Ectodermal cell (in vitro differentiated cells): ENCODE results near the gene CDKN2C.
"Not testable (repeated sequence)": the region's sequence is repeated elsewhere in the genome, so short reads cannot be mapped to it uniquely, and the experiment has no call there.

Experiments used
- H3K27ac ChIP-seq: 2 replicates; pipeline ENCODE4 v1.7.0; 2013; ENCODE audit warnings: mild to moderate bottlenecking, low read depth, low read length; ENCODE audit not compliant: insufficient read depth, poor library complexity, severe bottlenecking
- H3K27me3 ChIP-seq: 2 replicates; pipeline ENCODE4 v1.7.0; 2013; ENCODE audit warnings: mild to moderate bottlenecking, low read length; ENCODE audit not compliant: insufficient read depth, control insufficient read depth, poor library complexity, severe bottlenecking
- H3K36me3 ChIP-seq: one replicate; pipeline ENCODE4 v1.7.0; 2013; ENCODE audit warnings: low read length; ENCODE audit not compliant: control insufficient read depth, insufficient read depth
- H3K4me1 ChIP-seq: one replicate; pipeline ENCODE4 v1.7.0; 2013; ENCODE audit warnings: low read length; ENCODE audit not compliant: control insufficient read depth, insufficient read depth
- H3K4me3 ChIP-seq: 2 replicates; pipeline ENCODE4 v1.7.0; 2013; ENCODE audit warnings: low read depth, low read length, control low read depth; ENCODE audit not compliant: insufficient read depth
- H3K9me3 ChIP-seq: 2 replicates; pipeline ENCODE4 v1.7.0; 2013; ENCODE audit warnings: mild to moderate bottlenecking, low read length, moderate library complexity; ENCODE audit not compliant: control insufficient read depth
- WGBS, 2 experiments: methylation state at CpG; one replicate each; pipeline ENCODE4 v1.1.7; 2013; ENCODE audit warnings: missing lambda C conversion rate in 2 of 2; 5-methylcytosine and 5-hydroxymethylcytosine counted together

CDKN2C gene

DNA sequence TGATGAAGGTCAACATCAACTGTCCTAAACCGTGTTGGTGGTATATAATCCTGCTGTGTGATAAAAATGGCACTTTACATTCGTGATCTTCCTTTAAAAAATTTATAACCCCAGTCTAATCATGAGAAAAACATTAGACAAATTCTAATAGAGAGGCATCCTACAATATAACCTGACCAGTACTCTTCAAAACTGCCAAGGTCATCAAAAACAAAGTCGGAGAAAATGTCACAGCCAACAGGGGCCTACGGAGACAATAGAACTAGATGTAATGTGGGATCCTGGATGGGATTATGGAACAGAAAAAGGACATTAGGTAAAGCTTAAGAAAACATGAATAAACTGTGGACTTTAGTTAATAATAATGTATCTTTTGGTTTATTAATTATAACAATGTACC, 25.0 kb downstream of the CDKN2C start:
- Histone ChIP-seq H3K27me3 (no peaks in the 10 kb centered on the region), H3K27ac (no peak overlapping the region), H3K9me3 (no peaks in the 10 kb centered on the region), H3K36me3 (no peaks in the 10 kb centered on the region), H3K4me3 (no peak overlapping the region), H3K4me1 (no peaks in the 10 kb centered on the region)
- 84 to 89% methylated on average over 3 to 4 of the region's 4 CpGs for WGBS, 2 experiments

DNA sequence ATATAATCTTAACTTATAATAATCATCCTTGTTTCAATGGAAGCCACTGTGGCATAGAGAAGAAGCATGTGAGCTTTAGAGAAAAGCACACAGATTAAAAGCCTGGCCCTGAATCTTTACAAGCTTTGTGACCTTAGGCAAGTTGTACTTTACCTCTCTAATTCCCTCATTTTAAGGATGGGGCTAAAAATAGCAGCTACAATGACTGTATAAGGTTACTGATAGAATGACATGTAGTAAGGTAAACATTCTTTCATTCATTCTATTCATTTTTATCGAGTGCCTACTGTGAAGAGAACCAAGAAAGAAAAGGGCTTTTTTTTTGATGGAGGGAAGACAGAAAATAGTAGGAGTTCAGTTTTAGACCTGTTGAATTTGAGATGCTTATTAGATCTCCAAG, 25.6 kb downstream of the CDKN2C start:
- no peaks in the 10 kb centered on the region for H3K9me3 ChIP-seq
- no peak overlapping the region for H3K4me3 ChIP-seq
- H3K36me3 ChIP-seq = no peaks in the 10 kb centered on the region
- H3K4me1 ChIP-seq = no peaks in the 10 kb centered on the region
- no peak overlapping the region for H3K27ac ChIP-seq
- H3K27me3 ChIP-seq = no peaks in the 10 kb centered on the region
- WGBS, 2 experiments = 67% methylated on average over 1 of the region's 1 CpG

GRCh38 chr1:50996083-50996482, 26.0 kb downstream of the CDKN2C start:
- Histone ChIP-seq H3K27ac (no peak overlapping the region), H3K9me3 (no peaks in the 10 kb centered on the region), H3K4me3 (no peak overlapping the region), H3K27me3 (no peaks in the 10 kb centered on the region), H3K4me1 (no peaks in the 10 kb centered on the region), H3K36me3 (no peaks in the 10 kb centered on the region)
- WGBS, 2 experiments = 92 to 97% methylated on average over 3 of the region's 3 CpGs

GRCh38 chr1:50999375-50999774, 29.3 kb downstream of the CDKN2C start:
- H3K27me3 ChIP-seq, H3K4me1 ChIP-seq, H3K9me3 ChIP-seq, H3K27ac ChIP-seq, H3K36me3 ChIP-seq, H3K4me3 ChIP-seq: not testable (repeated sequence)
- 73 to 78% methylated on average over 1 of the region's 1 CpG for WGBS, 2 experiments

GRCh38 chr1:51000160-51000559, 30.1 kb downstream of the CDKN2C start:
- Histone ChIP-seq H3K4me1 (no peaks in the 10 kb centered on the region), H3K27ac (no peak overlapping the region), H3K36me3 (no peaks in the 10 kb centered on the region), H3K9me3 (no peaks in the 10 kb centered on the region), H3K4me3 (no peak overlapping the region), H3K27me3 (no peaks in the 10 kb centered on the region)
- 85 to 95% methylated on average over 1 of the region's 1 CpG for WGBS, 2 experiments

- Histone ChIP-seq H3K4me1 (no peaks in the 10 kb centered on the region), H3K27ac (no peak overlapping the region), H3K9me3 (no peaks in the 10 kb centered on the region), H3K36me3 (no peaks in the 10 kb centered on the region), H3K4me3 (no peak overlapping the region), H3K27me3 (no peaks in the 10 kb centered on the region)
- WGBS, 2 experiments = 50 to 67% methylated on average over 1 of the region's 2 CpGs
These were observed 30.6 kb downstream of the CDKN2C start for GRCh38 chr1:51000651-51001050.

DNA sequence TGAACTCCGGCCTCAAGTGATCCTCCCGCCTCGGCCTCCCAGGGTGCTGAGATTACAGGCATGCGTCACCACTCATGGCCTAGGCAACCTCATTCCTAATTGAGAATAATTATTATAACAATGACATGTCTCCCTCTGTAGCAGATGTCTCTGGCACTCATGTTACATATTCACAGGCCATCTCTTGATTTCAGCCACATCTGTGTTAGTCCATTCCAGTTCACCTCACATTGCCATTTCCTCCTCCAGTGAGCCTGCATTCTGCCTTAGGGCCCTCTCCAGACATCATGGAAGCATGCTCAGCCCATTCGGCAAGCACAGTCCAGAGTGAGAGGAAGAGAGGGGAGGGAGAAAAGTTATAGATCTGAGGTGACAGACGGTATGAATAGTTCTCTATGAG, 32.5 kb downstream of the CDKN2C start:
- Histone ChIP-seq H3K36me3 (no peaks in the 10 kb centered on the region), H3K27ac (no peak overlapping the region), H3K27me3 (no peaks in the 10 kb centered on the region), H3K4me1 (no peaks in the 10 kb centered on the region), H3K4me3 (no peak overlapping the region), H3K9me3 (no peaks in the 10 kb centered on the region)
- 94% methylated on average over 6 of the region's 6 CpGs for WGBS, 2 experiments

- WGBS, 2 experiments = 78 to 81% methylated on average over 4 of the region's 4 CpGs
- H3K9me3 ChIP-seq, H3K27ac ChIP-seq, H3K4me3 ChIP-seq, H3K27me3 ChIP-seq, H3K4me1 ChIP-seq, H3K36me3 ChIP-seq: not testable (repeated sequence)
These were observed 35.5 kb downstream of the CDKN2C start for GRCh38 chr1:51005549-51005948.

- H3K27me3 ChIP-seq = no peaks in the 10 kb centered on the region
- H3K36me3 ChIP-seq = no peaks in the 10 kb centered on the region
- no peaks in the 10 kb centered on the region for H3K9me3 ChIP-seq
- H3K4me3 ChIP-seq = no peak overlapping the region
- 83 to 91% methylated on average over 3 of the region's 3 CpGs for WGBS, 2 experiments
- no peaks in the 10 kb centered on the region for H3K4me1 ChIP-seq
- no peak overlapping the region for H3K27ac ChIP-seq
These were observed 39.3 kb downstream of the CDKN2C start for GRCh38 chr1:51009381-51009780.

GRCh38 chr1:51014878-51015277, 44.8 kb downstream of the CDKN2C start:
- H3K9me3 ChIP-seq = no peaks in the 10 kb centered on the region
- H3K27me3 ChIP-seq = no peaks in the 10 kb centered on the region
- 100% methylated on average over 1 of the region's 1 CpG for WGBS, 2 experiments
- no peaks in the 10 kb centered on the region for H3K36me3 ChIP-seq
- no peak overlapping the region for H3K27ac ChIP-seq
- H3K4me1 ChIP-seq = no peaks in the 10 kb centered on the region
- H3K4me3 ChIP-seq = no peak overlapping the region

GRCh38 chr1:51019811-51020210, 49.8 kb downstream of the CDKN2C start:
- no peaks in the 10 kb centered on the region for H3K4me1 ChIP-seq

More at GRCh38 chr1:51019811-51020210, 49.8 kb downstream of the CDKN2C start:
- Histone ChIP-seq H3K36me3 (no peaks in the 10 kb centered on the region), H3K27me3 (no peaks in the 10 kb centered on the region), H3K4me3 (no peak overlapping the region), H3K27ac (no peak overlapping the region), H3K9me3 (no peaks in the 10 kb centered on the region)
